OCI-M1 (cell line): ENCODE data around the gene IGFBP5.

Experiments used
- DNase-seq: peaks from one replicate; lab custom pipeline; 2025; lab: John Stamatoyannopoulos, UW

The IGFBP5 gene

GRCh38 chr2:216644842-216645635, 50.3 kb downstream of the IGFBP5 start:
- DNase-seq = no peak

GRCh38 chr2:216643986-216644659, 51.2 kb downstream of the IGFBP5 start:
- DNase-seq = no peak

GRCh38 chr2:216637472-216637871, 57.9 kb downstream of the IGFBP5 start:
- DNase-seq = no peak

- peak; percentile 39 for DNase-seq
Observed at GRCh38 chr2:216636551-216637450, 58.5 kb downstream of the IGFBP5 start.

- no peak for DNase-seq
Observed at GRCh38 chr2:216635701-216636550, 59.4 kb downstream of the IGFBP5 start.

- DNase-seq = no peak
Observed at GRCh38 chr2:216635171-216635570, 60.2 kb downstream of the IGFBP5 start.

GRCh38 chr2:216634370-216635148, 60.8 kb downstream of the IGFBP5 start:
- no peak for DNase-seq

- no peak for DNase-seq
Observed at GRCh38 chr2:216633616-216634369, 61.6 kb downstream of the IGFBP5 start.

- no peak for DNase-seq
Observed at GRCh38 chr2:216632952-216633615, 62.3 kb downstream of the IGFBP5 start, which contains the start of gene IGFBP2. Gene IGFBP2 (plus strand): TSS chr2:216633420. CDS start chr2:216633524, 104 bp downstream.

- DNase-seq = no peak
Observed at GRCh38 chr2:216632346-216632951, 62.9 kb downstream of the IGFBP5 start.

- DNase-seq = no peak
Observed at GRCh38 chr2:216629784-216630183, 65.6 kb downstream of the IGFBP5 start.

GRCh38 chr2:216626875-216627245, 68.5 kb downstream of the IGFBP5 start:
- no peak for DNase-seq

GRCh38 chr2:216626168-216626874, 69.0 kb downstream of the IGFBP5 start:
- DNase-seq = no peak

GRCh38 chr2:216624251-216624650, 71.1 kb downstream of the IGFBP5 start:
- DNase-seq = no peak

GRCh38 chr2:216622526-216622925, 72.8 kb downstream of the IGFBP5 start:
- DNase-seq = no peak
